ENCODE measurements around the gene RAB17.
"Not testable (repeated sequence)": the region's sequence is repeated elsewhere in the genome, so short reads cannot be mapped to it uniquely, and the experiment has no call there.

Gene RAB17

GRCh38 chr2:237597196-237598145 is 6.9 kb upstream of the RAB17 start:
- no peak for DNase-seq

- no peak for DNase-seq
Measured at GRCh38 chr2:237596520-237597195, 6.1 kb upstream of the RAB17 start.

- DNase-seq, result not testable (repeated sequence)
Measured at GRCh38 chr2:237595829-237596519, 5.4 kb upstream of the RAB17 start.

DNA sequence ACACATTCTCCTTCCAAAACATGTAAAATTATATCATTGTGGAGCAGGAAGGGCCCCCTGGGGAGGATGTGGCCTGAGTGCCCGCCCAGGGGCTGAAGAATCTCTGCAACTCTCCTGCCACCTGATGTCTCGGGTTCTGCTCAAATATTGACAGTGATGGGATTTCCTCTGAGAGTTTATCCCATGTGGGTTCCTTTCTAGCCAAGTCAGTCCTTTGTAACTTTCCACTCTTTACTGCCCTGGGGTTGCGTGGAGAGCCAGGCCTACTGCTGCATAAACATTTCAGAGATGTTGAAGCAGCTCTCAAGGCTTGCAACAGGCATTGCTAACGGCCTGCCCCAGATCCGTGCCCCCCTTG is 4.0 kb upstream of the RAB17 start:
- DNase-seq, result no peak

DNA sequence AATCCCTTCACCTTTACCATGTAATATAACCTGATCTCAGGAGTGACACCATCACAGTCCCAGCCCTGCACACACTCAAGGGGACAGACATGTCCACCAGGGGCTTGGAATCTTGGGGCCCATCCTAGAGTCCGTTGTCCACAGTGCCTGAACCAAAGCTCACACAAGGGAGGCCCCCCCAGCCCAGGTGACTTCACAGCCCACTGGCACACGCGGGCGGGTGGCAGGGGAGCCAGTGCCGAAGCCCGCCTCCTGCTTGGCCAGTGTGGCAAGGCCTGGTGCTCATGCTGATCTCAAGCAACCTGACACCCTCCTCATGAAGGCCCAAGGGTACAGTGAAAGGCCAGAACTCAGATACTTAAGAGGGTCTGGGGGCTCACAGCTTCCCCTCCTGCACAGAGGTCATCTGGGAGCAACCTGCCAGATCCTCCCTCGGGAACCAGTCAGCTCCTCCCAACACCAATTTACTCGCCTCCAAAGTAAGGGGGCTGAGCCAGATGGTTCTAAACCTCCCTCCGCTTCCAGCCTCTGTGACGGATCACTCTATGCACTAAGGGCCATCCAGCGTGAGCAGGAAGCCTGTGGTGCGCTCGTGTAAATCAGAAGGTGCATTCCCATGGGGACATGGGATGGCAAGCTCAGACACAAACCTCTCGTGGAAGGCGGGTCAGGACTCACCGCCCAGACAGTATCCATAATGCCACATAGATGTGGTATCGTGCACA is 3.2 kb upstream of the RAB17 start:
- no peak for DNase-seq

DNA sequence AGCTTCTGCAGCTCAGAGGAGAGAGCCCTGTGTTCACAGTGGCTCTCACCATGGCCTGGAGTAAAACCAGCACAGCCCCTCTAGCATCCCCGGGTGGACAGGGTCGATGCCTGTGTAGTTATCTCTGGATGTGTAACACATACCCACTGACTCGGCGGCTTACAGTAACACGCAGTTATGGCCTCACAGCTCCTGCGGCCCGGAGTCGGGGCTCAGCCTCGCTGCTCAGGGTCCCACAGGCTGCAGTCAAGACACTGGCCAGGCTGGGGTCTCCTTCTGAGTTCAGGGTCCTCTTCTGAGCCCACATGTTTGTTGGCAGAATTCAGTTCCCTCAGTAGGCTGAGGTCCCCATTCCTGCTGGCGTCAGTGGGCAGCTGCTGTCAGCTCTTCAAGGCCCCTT is 2.5 kb upstream of the RAB17 start:
- DNase-seq, result no peak

GRCh38 chr2:237592425-237592980 is 2.0 kb upstream of the RAB17 start:
- DNase-seq, result no peak

DNA sequence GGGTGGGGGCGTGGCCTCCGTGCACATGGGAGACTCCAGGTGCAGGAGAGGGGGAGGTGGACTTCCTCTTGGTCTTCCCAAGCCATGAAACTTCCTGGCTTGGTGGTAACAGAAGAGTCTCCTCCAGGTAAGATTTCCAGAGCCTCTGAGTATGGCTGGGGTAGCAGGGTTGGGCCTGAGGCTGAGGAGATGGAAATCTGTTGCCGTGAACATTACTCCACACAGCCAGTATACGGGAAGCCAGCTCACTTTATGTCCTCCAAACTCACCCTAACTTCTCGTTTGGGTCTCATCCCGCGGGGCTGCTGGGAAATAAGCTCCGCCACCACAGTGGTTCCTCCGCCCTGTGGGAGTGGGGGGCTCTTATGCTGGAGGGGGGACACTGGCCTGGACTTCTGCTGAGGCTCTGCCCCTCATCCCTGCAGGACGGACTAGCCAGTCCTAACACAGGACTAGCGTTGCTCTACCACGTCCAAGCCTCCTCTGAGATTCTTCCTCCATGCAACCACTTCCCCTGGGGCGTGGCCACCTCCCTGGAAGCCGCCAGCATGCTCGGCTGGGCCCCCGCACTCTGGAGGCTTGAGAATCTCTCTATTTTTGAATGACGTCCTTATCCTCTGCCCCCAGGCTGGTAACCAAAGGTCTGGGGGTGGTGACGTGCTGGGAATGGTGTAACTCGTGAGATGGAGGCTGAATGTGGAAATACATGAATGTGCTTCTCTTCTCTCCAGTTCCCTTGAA is 777 bp upstream of the RAB17 start:
- no peak for DNase-seq

DNA sequence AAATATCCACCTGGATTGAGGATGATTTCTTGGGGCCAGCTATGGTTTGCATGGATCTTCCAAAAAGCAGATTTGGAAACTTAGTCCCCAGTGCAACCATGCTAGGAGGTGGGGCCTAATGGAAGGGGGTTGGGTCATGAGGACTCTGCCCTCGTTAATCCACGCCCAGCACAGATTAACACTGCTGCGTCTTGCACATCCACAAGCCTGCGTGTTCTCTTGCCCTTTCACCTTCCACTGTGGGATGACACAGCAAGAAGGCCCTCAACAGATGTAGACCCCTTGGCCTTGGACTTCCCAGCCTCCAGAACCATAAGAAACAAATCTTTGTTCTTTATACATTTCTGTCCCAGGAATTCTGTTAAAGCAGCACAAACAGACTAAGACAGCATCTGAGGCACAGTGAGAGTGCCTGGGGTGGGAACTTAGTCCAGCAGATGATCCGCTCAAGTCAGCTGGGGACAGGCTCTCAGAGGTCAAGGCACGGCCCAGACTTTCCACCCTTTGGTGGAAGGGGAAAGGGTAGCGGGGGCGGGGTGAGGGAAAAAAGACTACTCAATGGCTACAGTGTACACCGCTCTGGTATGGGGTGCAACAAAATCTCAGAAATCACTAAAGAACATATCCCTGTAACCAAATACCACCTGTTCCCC is 2.4 kb downstream of the RAB17 start:
- DNase-seq, result no peak

DNA sequence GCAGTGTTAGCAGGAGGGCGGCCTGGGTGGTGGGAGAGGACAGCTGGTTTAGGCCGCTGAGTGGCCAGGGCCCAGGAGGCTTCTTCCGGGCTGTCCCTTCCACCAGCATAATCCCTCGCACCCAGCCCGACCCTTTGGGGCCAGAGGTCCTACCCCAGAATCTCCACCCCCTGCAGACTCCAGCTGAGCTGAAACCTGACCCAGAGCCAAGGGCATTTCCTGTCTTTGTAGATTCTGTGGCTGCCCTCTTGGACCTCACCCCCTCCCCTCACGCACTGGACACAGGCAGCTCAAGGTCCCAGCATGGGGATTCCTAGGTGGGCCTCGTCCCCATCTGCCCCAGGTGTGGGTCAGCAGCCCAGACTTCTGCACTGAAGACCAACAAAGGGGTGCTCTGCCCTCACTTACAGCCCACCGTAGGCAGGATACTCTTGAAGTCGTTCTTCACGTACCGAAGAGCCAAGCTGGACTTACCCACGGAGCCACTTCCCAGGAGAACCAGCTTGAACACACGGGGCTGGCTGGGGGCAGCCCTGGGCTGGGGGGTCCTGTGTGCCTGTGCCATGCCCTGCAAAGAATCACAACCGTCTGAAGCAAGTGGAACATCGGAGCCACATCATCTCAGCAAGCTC is 4.8 kb downstream of the RAB17 start:
- DNase-seq, result no peak

DNA sequence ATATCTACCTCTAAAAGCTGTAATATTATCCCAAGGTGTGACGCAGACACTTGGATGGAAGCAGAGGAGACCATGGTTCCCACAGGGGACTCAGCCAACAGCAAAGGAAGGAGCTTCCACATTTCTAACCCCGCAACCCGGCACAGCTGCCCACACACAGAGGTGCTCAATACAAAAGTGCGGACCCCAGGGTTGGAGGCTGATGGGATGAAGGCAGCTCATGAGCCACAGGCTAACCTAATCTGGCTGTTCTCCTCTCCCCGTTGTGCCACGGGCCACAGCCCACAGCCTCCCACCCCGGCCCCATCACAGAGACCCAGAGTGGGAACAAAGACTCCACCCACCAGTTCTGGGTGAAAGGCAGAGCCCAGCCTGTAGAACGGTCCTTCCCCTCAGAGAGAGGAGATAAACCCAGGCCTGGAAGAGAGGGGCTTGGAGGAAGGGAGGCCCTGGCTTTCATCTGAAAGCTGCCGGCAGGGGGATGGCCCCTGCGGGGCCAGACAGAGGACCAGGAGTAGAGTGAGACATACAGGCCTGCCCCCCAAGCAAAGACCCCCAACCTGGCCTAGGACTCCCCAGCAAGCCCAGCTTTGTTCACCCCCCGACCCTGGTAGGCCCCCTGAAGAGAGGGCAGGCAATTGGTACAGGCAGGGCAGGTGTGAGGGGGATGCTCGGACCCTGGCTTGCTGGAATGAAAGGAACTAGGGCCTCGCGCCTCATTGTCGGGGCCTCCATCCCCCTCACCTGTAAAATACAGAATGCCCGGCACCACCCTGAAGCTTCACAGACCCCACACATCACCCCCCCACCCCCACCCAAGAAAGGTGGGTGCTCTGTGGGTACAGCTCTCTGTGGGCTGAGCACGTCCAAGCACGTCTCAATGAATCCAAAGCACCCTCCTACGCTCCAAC is 6.9 kb downstream of the RAB17 start:
- DNase-seq, result no peak

- no peak for DNase-seq
Measured at GRCh38 chr2:237581751-237582746, 8.5 kb downstream of the RAB17 start.

DNA sequence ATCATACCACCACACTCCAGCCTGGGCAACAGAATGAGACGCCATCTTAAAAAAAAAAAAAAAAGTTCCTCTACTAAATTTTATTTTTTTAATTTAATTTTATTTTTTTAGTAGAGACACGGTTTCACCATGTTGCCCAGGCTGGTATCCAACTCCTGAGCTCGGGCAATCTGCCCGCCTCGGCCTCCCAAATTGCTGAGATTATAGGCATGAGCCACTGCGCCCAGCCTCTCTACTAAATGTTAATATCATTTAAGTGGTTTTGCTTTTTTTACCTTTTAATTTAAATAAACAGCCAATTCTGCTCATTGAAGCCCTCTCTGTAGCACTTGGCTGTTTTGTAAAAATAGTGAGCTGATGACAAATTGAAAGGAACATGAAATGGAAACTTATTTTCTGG is 9.2 kb downstream of the RAB17 start:
- DNase-seq, result no peak

GRCh38 chr2:237577956-237578870 is 12.3 kb downstream of the RAB17 start:
- DNase-seq, result no peak

- no peak for DNase-seq
Measured at GRCh38 chr2:237577458-237577857, 13.1 kb downstream of the RAB17 start.

DNA sequence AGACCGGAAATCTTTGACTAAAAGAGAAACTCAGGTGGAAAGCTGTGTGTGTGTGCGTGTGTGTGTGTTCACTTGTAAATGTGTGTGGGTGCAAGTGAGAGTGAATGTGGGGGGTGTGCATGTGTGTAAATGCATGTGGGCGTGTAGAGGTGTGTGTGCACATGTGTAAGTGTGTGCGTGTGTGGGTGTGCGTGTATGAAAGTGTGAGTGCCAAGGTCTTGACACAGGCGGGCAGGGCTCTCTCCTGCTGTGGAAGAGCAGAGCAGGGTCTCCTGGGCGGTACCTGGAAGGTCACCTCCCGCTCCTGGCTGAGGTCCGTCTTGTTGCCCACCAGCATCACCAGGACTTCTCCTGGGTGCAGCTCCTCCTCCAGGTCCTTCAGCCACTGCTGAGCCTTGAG is 13.6 kb downstream of the RAB17 start:
- no peak for DNase-seq
